DND-41 (cell line): Measurements from ENCODE around the gene STK32C.

Source experiments
- ATAC-seq: fragments of 200-7000 bp; cut with Tn5 transposase; 3 replicates; pipeline ENCODE4 v1.9.1; 2021; ENCODE audit warnings: low read depth; ENCODE audit not compliant: insufficient read depth
- DNase-seq: peaks from one replicate; pipeline ENCODE4 v3.0.0-alpha.2; 2020
- H2AFZ ChIP-seq: 2 replicates; pipeline ENCODE4 v1.6.0; 2012; ENCODE audit warnings: low read depth, low read length
- H3K27ac ChIP-seq: 2 replicates; pipeline ENCODE4 v1.5.1; 2012; ENCODE audit warnings: low read length, inconsistent platforms
- H3K27me3 ChIP-seq: fragments of 200-600 bp; sonication (generic); 2 replicates; pipeline ENCODE4 v1.6.0; 2012; ENCODE audit warnings: low read length, mild to moderate bottlenecking, inconsistent platforms; ENCODE audit not compliant: insufficient read depth, poor library complexity
- H3K36me3 ChIP-seq: 2 replicates; pipeline ENCODE4 v1.5.1; 2012; ENCODE audit warnings: low read length, inconsistent platforms; ENCODE audit not compliant: insufficient read depth
- H3K4me1 ChIP-seq: 2 replicates; pipeline ENCODE4 v1.5.1; 2012; ENCODE audit warnings: mild to moderate bottlenecking, low read length; ENCODE audit not compliant: insufficient read depth
- H3K4me2 ChIP-seq: 2 replicates; pipeline ENCODE4 v1.6.0; 2012; ENCODE audit warnings: mild to moderate bottlenecking, moderate library complexity, low read length, inconsistent platforms; ENCODE audit not compliant: insufficient read depth
- H3K4me3 ChIP-seq, 2 experiments: fragments of 200-600 bp in 1 of 2; shearing (Covaris generic) in 1 of 2; 2 replicates each; pipeline ENCODE4 v1.5.1; 2012 to 2016; ENCODE audit warnings: inconsistent platforms in 2 of 2, low read length in 2 of 2, mild to moderate bottlenecking in 2 of 2, low read depth in 1 of 2, moderate library complexity in 1 of 2
- H3K79me2 ChIP-seq: 2 replicates; pipeline ENCODE4 v1.6.0; 2012; ENCODE audit warnings: low read length, inconsistent platforms; ENCODE audit not compliant: insufficient read depth
- H3K9ac ChIP-seq: 2 replicates; pipeline ENCODE4 v1.6.0; 2012; ENCODE audit warnings: low read depth, mild to moderate bottlenecking, inconsistent platforms, low read length, moderate library complexity
- H3K9me3 ChIP-seq: 2 replicates; pipeline ENCODE4 v1.5.1; 2012; ENCODE audit warnings: low read length, moderate library complexity, mild to moderate bottlenecking, inconsistent platforms; ENCODE audit not compliant: insufficient read depth, severe bottlenecking
- H4K20me1 ChIP-seq: 2 replicates; pipeline ENCODE4 v1.6.0; 2012; ENCODE audit warnings: low read length; ENCODE audit not compliant: insufficient read depth
- EZH2 ChIP-seq: IDR thresholded peaks from 3 replicates; pipeline ENCODE4 v1.6.1; 2012; ENCODE audit warnings: borderline replicate concordance, low read depth, mild to moderate bottlenecking, moderate library complexity, low read length, inconsistent platforms; ENCODE audit not compliant: severe bottlenecking
- TF ChIP-seq, protein P1 (sequence below): IDR thresholded peaks from 2 replicates; pipeline ENCODE4 v1.5.1; 2012; ENCODE audit warnings: borderline replicate concordance, low read length, moderate library complexity, mild to moderate bottlenecking; ENCODE audit not compliant: poor library complexity, severe bottlenecking; ENCODE audit errors: extremely low read depth

Gene STK32C

DNA sequence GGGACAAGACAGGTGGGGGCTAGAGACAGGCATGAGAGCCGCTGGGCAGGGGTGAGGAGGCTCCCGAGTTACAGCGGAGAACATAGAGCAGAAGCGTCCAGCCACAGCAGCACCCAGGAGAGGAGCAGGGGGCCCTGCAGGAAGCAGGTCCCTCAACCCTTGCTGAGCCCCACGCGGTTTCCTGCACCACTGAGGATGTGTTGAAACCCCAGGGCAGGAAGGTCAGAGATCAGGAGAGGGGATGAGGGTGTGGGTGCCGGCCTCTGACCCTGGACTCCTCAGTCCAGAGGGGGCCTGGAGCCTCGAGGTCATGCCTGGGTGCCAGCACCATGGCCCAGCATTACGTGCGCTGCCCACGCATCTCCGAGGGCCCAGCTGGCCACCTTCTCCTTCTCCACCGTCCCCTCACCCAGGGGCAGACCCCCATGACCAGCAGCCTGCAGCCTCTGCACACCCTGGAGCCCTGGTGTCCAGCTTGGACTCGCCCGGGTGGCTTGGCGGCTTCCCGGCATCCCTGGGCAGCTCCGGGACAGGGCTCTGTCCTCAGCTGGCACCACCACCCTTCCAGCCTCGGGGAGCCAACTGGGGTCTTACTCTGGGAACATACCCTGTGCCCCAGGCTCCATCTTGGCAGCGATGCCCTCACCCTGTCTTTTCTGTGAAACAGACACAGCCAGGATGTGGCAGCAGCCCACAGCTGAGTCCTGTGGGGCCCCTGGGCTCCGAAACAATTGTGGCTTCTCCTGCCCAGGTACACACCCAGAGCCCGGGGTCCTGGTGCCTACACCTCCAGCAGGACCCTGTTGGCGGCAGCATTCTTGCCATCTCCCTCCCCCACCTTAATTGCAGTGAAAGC is 52.0 kb downstream of the STK32C start:
- Histone ChIP-seq H2AFZ (no peak overlapping the region), H3K27me3 (no peaks in the 10 kb centered on the region), H4K20me1 (no peaks in the 10 kb centered on the region; the same call in 1 of the 2 replicates), H3K4me1 (no peaks in the 10 kb centered on the region), H3K36me3 (no peaks in the 10 kb centered on the region), H3K27ac (no peak overlapping the region), H3K9ac (no peak overlapping the region), H3K4me3 (no peak overlapping the region), H3K4me2 (no peak overlapping the region), H3K9me3 (no peaks in the 10 kb centered on the region), H3K79me2 (no peaks in the 10 kb centered on the region)
- TF ChIP-seq EZH2 = no peak
- ATAC-seq = no peak
- no peak for DNase-seq

DNA sequence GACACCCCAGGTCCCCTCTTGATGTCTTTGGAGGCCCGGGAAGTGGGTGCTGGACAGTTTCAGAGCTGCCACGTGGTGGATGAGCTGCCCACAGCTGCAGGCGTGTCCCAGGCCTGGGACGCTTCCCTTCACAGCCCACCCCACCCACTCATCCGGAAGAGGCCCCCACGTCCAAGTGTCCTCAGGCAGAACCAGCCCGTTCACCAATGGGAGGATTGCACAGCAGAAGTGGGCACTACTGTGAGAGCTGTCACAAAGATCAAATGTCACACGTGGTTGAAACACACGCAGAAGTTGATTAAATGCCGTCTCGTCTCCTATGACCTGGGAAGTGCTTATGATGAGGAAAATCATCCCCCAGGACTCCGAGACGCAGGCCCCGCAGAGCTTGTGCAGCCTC is 52.9 kb downstream of the STK32C start:
- no peaks in the 10 kb centered on the region for H3K9me3 ChIP-seq
- no peak overlapping the region for H3K9ac ChIP-seq
- H4K20me1 ChIP-seq = no peaks in the 10 kb centered on the region; the same call in 1 of the 2 replicates
- no peaks in the 10 kb centered on the region for H3K4me1 ChIP-seq
- no peak for DNase-seq
- H3K36me3 ChIP-seq = no peaks in the 10 kb centered on the region
- TF ChIP-seq, protein P1, sequence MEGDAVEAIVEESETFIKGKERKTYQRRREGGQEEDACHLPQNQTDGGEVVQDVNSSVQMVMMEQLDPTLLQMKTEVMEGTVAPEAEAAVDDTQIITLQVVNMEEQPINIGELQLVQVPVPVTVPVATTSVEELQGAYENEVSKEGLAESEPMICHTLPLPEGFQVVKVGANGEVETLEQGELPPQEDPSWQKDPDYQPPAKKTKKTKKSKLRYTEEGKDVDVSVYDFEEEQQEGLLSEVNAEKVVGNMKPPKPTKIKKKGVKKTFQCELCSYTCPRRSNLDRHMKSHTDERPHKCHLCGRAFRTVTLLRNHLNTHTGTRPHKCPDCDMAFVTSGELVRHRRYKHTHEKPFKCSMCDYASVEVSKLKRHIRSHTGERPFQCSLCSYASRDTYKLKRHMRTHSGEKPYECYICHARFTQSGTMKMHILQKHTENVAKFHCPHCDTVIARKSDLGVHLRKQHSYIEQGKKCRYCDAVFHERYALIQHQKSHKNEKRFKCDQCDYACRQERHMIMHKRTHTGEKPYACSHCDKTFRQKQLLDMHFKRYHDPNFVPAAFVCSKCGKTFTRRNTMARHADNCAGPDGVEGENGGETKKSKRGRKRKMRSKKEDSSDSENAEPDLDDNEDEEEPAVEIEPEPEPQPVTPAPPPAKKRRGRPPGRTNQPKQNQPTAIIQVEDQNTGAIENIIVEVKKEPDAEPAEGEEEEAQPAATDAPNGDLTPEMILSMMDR = no peak
- TF ChIP-seq EZH2 = no peak
- H3K27ac ChIP-seq = no peak overlapping the region
- H3K79me2 ChIP-seq = no peaks in the 10 kb centered on the region
- H3K4me2 ChIP-seq = no peak overlapping the region
- no peak overlapping the region for H3K4me3 ChIP-seq
- H3K27me3 ChIP-seq = no peaks in the 10 kb centered on the region
- no peak overlapping the region for H2AFZ ChIP-seq
- ATAC-seq = no peak

DNA sequence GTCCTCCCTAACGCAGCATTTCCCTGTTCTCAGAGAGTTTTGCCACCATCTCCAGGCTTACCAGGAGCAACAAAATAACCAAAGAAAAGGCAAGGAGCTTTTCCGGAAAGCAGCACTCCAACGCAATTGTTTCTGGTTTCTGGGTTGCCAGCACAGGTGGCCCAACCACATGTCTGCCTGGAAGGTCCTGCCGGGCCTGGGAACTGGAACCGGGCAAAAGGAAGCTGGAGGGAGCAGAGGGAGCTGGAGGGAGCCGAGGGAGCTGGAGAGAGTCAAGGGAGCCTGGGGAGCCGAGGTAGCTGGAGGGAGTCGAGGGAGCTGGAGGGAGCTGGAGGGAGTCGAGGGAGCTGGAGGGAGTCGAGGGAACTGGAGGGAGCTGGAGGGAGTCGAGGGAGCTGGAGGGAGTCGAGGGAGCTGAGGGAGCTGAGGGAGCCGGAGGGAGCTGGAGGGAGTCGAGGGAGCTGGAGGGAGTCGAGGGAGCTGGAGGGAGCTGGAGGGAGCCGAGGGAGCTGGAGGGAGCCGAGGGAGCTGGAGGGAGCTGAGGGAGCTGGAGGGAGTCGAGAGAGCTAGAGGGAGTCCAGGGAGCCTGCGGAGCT is 54.6 kb downstream of the STK32C start:
- H3K4me2 ChIP-seq = no peak overlapping the region
- H3K4me1 ChIP-seq = no peaks in the 10 kb centered on the region
- H3K79me2 ChIP-seq = no peaks in the 10 kb centered on the region
- H3K27me3 ChIP-seq = no peaks in the 10 kb centered on the region
- TF ChIP-seq, protein P1 = no peak
- TF ChIP-seq EZH2 = no peak
- H3K9ac ChIP-seq = no peak overlapping the region
- no peak overlapping the region for H3K27ac ChIP-seq
- DNase-seq (no peak), ATAC-seq (no peak)
- no peaks in the 10 kb centered on the region for H3K36me3 ChIP-seq
- H3K4me3 ChIP-seq = no peak overlapping the region
- no peak overlapping the region for H2AFZ ChIP-seq
- H3K9me3 ChIP-seq = no peaks in the 10 kb centered on the region
- H4K20me1 ChIP-seq = no peaks in the 10 kb centered on the region; the same call in 1 of the 2 replicates

DNA sequence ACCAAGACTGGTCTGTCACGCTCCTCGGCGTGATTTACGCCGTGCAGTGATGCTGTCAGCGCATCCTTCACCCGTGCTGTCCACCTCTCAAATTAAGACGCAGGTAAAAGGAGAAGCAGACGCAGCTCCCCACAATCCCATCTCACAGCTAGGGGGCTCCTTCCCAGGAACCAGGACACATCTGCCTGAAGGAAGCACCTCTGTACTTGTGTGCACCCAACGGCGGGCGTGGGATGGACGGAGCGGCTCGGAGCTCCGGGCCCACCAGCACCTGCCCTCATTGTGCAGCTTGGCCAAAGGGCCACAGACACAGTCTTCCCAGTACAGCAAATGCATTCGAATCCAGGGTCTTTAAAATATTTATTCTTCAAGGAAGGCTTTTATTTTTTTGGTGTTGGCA is 55.3 kb downstream of the STK32C start:
- DNase-seq (no peak), ATAC-seq (no peak)
- Histone ChIP-seq H3K79me2 (no peaks in the 10 kb centered on the region), H3K4me1 (no peaks in the 10 kb centered on the region), H3K4me3 (no peak overlapping the region), H4K20me1 (no peaks in the 10 kb centered on the region; the same call in 1 of the 2 replicates), H3K27ac (no peak overlapping the region), H3K9ac (no peak overlapping the region), H3K36me3 (no peaks in the 10 kb centered on the region), H3K4me2 (no peak overlapping the region), H3K9me3 (no peaks in the 10 kb centered on the region), H3K27me3 (no peaks in the 10 kb centered on the region), H2AFZ (no peak overlapping the region)
- TF ChIP-seq EZH2 = no peak
- TF ChIP-seq, protein P1 = peak; percentile 30
